ENCODE results near the gene ZBTB18.

GRCh38 chr1:244006961-244007360, 44.1 kb upstream of the ZBTB18 start:
- TF ChIP-seq SIN3A (IDR thresholded peaks at IDR 0.05; ENCODE audit: borderline replicate concordance, insufficient read depth, low read length) (no peak), TAF1 (IDR thresholded peaks at IDR 0.05; ENCODE audit: borderline replicate concordance, insufficient read depth, low read length) (no peak)
